Measurements from ENCODE around the gene KLF15. TPM values are rescaled to one million over a fixed set of nuclear protein-coding genes. Genes with fewer than 3 reads are reported as not detected.

Gene KLF15
- total RNA-seq, 6 experiments from 2014 or later: 0.63 to 1.2 (median 0.81) TPM

DNA sequence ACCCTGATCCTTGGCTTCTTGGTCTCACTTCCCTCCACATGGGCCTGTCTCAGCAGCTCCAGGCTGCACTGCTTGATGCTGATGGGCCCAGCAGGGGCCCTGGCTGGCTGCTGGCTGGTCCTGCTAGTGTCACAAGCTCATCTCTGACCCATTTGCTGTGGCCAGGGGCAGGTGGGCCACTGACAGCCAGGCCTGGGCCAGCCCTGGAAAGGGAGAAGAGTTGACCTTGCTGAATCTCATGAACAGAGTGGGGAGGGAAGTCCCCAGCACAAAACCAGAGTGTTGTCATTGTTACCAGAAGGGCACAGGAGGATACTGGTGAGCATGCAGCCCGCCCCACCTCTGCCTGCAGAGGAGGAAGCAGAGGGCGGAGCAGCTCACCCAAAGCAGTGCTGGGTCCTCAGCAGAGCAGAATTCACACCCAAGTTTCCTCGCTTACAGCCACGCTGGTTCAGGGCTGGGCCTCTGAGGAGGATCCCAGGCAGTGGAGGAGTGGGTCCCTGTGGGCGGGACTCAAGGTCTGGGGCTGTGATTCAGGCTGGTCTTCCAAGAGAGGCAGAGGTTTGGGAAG lies 7.6 kb upstream of the KLF15 start:
- no peaks in the 10 kb centered on the region for H3K36me3 Mint-ChIP-seq (ENCODE audit: low read depth)
- H3K27me3 Mint-ChIP-seq (ENCODE audit: insufficient read depth): peaks cover 27% of the 10 kb centered on the region
- H3K4me3 Mint-ChIP-seq: no peak overlapping the region
- peaks cover 7% of the 10 kb centered on the region for H3K4me1 Mint-ChIP-seq (ENCODE audit: low read depth)
- TF ChIP-seq, protein P1, sequence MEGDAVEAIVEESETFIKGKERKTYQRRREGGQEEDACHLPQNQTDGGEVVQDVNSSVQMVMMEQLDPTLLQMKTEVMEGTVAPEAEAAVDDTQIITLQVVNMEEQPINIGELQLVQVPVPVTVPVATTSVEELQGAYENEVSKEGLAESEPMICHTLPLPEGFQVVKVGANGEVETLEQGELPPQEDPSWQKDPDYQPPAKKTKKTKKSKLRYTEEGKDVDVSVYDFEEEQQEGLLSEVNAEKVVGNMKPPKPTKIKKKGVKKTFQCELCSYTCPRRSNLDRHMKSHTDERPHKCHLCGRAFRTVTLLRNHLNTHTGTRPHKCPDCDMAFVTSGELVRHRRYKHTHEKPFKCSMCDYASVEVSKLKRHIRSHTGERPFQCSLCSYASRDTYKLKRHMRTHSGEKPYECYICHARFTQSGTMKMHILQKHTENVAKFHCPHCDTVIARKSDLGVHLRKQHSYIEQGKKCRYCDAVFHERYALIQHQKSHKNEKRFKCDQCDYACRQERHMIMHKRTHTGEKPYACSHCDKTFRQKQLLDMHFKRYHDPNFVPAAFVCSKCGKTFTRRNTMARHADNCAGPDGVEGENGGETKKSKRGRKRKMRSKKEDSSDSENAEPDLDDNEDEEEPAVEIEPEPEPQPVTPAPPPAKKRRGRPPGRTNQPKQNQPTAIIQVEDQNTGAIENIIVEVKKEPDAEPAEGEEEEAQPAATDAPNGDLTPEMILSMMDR (IDR thresholded peaks at IDR 0.05): no peak
- no peaks in the 10 kb centered on the region for H3K9me3 Mint-ChIP-seq
- no peak overlapping the region for H3K27ac Mint-ChIP-seq
- no peak for DNase-seq

- no peak for DNase-seq
- H3K4me3 Mint-ChIP-seq: no peak overlapping the region
- no peaks in the 10 kb centered on the region for H3K9me3 Mint-ChIP-seq
- H3K4me1 Mint-ChIP-seq (ENCODE audit: low read depth): peaks cover 7% of the 10 kb centered on the region
- H3K36me3 Mint-ChIP-seq (ENCODE audit: low read depth): no peaks in the 10 kb centered on the region
- peaks cover 31% of the 10 kb centered on the region for H3K27me3 Mint-ChIP-seq (ENCODE audit: insufficient read depth)
- no peak overlapping the region for H3K27ac Mint-ChIP-seq
- TF ChIP-seq, protein P1 (IDR thresholded peaks at IDR 0.05): no peak
Measured at GRCh38 chr3:126364130-126364695, 7.0 kb upstream of the KLF15 start.

DNA sequence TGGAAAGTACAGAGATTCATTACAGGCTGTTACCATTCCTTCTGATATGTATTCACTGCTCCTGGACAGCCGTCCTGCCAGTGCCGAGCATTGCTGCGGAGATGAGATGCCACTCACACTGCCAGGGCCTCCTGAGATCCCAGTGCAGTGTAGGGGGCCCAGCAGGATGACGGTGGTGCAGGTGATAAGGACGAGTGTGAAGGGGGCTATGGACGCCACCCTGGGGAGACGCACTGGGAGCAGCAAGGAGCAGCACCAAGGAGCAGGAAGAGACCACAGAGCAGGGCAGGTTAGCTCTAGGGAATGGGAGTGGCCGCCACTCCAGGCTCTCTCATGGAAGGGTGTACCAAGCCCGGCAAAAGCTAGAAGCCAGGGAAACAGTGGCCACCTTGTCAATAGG lies 4.0 kb upstream of the KLF15 start:
- H3K36me3 Mint-ChIP-seq (ENCODE audit: low read depth): no peaks in the 10 kb centered on the region
- no peak overlapping the region for H3K4me3 Mint-ChIP-seq
- DNase-seq: no peak
- peaks cover 6% of the 10 kb centered on the region for H3K4me1 Mint-ChIP-seq (ENCODE audit: low read depth)
- H3K9me3 Mint-ChIP-seq: no peaks in the 10 kb centered on the region
- TF ChIP-seq, protein P1 (IDR thresholded peaks at IDR 0.05): no peak
- H3K27me3 Mint-ChIP-seq (ENCODE audit: insufficient read depth): peaks cover 41% of the 10 kb centered on the region
- H3K27ac Mint-ChIP-seq: no peak overlapping the region

DNA sequence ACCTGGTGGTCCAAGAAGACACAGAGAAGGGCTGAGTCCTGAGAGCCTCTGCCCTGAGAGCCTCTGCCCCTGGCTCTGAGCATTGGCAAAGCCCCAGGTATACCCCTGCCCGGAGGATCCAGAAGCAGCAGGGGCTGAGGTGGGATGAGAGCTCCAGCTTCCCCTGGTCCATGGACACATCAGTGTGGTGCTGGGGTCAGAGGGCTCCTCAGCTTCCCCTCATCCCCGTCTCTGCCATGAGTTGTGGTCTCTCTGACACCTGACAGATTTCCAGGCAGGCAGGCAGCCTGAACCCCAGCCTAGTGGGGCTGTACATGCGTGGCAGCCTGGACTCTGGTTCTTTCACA lies 3.5 kb upstream of the KLF15 start:
- H3K4me1 Mint-ChIP-seq (ENCODE audit: low read depth): peaks cover 7% of the 10 kb centered on the region
- H3K27me3 Mint-ChIP-seq (ENCODE audit: insufficient read depth): peaks cover 40% of the 10 kb centered on the region
- H3K9me3 Mint-ChIP-seq: no peaks in the 10 kb centered on the region
- H3K4me3 Mint-ChIP-seq: no peak overlapping the region
- H3K27ac Mint-ChIP-seq: no peak overlapping the region
- DNase-seq: no peak
- TF ChIP-seq, protein P1 (IDR thresholded peaks at IDR 0.05): no peak
- no peaks in the 10 kb centered on the region for H3K36me3 Mint-ChIP-seq (ENCODE audit: low read depth)

DNA sequence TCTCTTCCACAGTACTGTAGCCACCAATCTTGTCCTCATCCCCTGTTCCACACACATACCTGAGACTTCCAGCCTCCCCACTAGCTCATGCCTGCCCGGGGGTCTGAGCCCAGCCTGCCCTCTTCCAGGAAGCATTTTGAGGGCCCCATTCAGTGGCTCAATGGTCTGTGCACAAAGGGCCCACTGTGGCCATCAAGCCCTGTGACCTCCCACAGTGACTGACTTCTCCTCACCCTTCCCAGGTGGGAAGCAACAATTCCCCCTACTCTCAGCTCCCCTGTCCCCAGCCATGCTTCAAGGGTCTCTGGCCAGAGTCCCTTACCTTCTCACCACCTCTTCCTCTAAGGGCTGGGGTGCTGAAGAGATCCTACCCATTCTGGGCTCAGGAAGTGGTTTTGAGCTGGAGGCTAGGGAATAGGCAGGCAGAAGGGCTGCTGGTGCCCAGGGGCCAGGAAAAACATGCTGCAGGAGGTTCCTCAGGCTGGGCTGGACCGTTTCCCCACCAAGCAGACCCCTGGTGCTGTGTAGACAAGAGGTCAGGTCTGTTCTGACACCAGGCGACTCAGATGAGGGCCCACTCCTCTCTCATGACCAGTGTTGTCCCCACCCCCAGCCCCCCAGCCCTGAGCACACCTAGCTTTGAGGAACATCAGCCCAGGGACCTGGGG lies 3.0 kb upstream of the KLF15 start:
- no peak overlapping the region for H3K27ac Mint-ChIP-seq
- H3K9me3 Mint-ChIP-seq: no peaks in the 10 kb centered on the region
- TF ChIP-seq, protein P1 (IDR thresholded peaks at IDR 0.05): no peak
- no peaks in the 10 kb centered on the region for H3K36me3 Mint-ChIP-seq (ENCODE audit: low read depth)
- H3K27me3 Mint-ChIP-seq (ENCODE audit: insufficient read depth): peaks cover 36% of the 10 kb centered on the region
- peaks cover 12% of the 10 kb centered on the region for H3K4me1 Mint-ChIP-seq (ENCODE audit: low read depth)
- DNase-seq: no peak
- H3K4me3 Mint-ChIP-seq: no peak overlapping the region
